ENCODE results near the gene PARD6A.
A peak's percentile ranks its signal among the peaks of the same experiment; 100 is the strongest.

Gene PARD6A

GRCh38 chr16:67672739-67673662 lies 12.2 kb downstream of the PARD6A start:
- TF ChIP-seq CTCF (IDR thresholded peaks at IDR 0.05; ENCODE audit: poor library complexity, severe bottlenecking) = peak; percentile 71
- DNase-seq (ENCODE audit: low spot score) = no peak
- H3K27ac ChIP-seq (ENCODE audit: poor library complexity, severe bottlenecking) = peak overlapping the region; percentile 19

GRCh38 chr16:67673712-67674580 lies 13.2 kb downstream of the PARD6A start:
- peak overlapping the region; percentile 19 for H3K27ac ChIP-seq (ENCODE audit: poor library complexity, severe bottlenecking)
- no peak for TF ChIP-seq CTCF (IDR thresholded peaks at IDR 0.05; ENCODE audit: poor library complexity, severe bottlenecking)
- DNase-seq (ENCODE audit: low spot score) = no peak
- no peaks in the 10 kb centered on the region for H3K27me3 ChIP-seq (ENCODE audit: insufficient read depth, poor library complexity, severe bottlenecking)
- H3K4me3 ChIP-seq (ENCODE audit: severe bottlenecking) = no peak overlapping the region
- no peak for ATAC-seq (ENCODE audit: low read depth)
- no peaks in the 10 kb centered on the region for H3K9me3 ChIP-seq (ENCODE audit: severe bottlenecking)
- no peaks in the 10 kb centered on the region for H3K36me3 ChIP-seq (ENCODE audit: low read depth)
- peaks cover 5% of the 10 kb centered on the region for H3K4me1 ChIP-seq (ENCODE audit: insufficient read depth, poor library complexity, severe bottlenecking)

More at GRCh38 chr16:67672739-67673662, 12.2 kb downstream of the PARD6A start:
- ATAC-seq (ENCODE audit: low read depth) = no peak
- Histone ChIP-seq H3K4me1 (ENCODE audit: insufficient read depth, poor library complexity, severe bottlenecking) (peaks cover 5% of the 10 kb centered on the region), H3K27me3 (ENCODE audit: insufficient read depth, poor library complexity, severe bottlenecking) (no peaks in the 10 kb centered on the region), H3K9me3 (ENCODE audit: severe bottlenecking) (no peaks in the 10 kb centered on the region), H3K4me3 (ENCODE audit: severe bottlenecking) (no peak overlapping the region), H3K36me3 (ENCODE audit: low read depth) (no peaks in the 10 kb centered on the region)

- Histone ChIP-seq H3K27ac (ENCODE audit: poor library complexity, severe bottlenecking) (no peak overlapping the region), H3K27me3 (ENCODE audit: insufficient read depth, poor library complexity, severe bottlenecking) (no peaks in the 10 kb centered on the region), H3K4me1 (ENCODE audit: insufficient read depth, poor library complexity, severe bottlenecking) (peaks cover 5% of the 10 kb centered on the region), H3K9me3 (ENCODE audit: severe bottlenecking) (no peaks in the 10 kb centered on the region), H3K4me3 (ENCODE audit: severe bottlenecking) (no peak overlapping the region), H3K36me3 (ENCODE audit: low read depth) (no peaks in the 10 kb centered on the region; the same call in 1 of the 2 replicates)
- no peak for TF ChIP-seq CTCF (IDR thresholded peaks at IDR 0.05; ENCODE audit: poor library complexity, severe bottlenecking)
- DNase-seq (ENCODE audit: low spot score) (no peak), ATAC-seq (ENCODE audit: low read depth) (no peak)
These were observed 14.3 kb downstream of the PARD6A start for GRCh38 chr16:67674851-67675578.

- Histone ChIP-seq H3K4me1 (ENCODE audit: insufficient read depth, poor library complexity, severe bottlenecking) (peaks cover 5% of the 10 kb centered on the region), H3K27ac (ENCODE audit: poor library complexity, severe bottlenecking) (no peak overlapping the region), H3K9me3 (ENCODE audit: severe bottlenecking) (no peaks in the 10 kb centered on the region), H3K27me3 (ENCODE audit: insufficient read depth, poor library complexity, severe bottlenecking) (no peaks in the 10 kb centered on the region), H3K4me3 (ENCODE audit: severe bottlenecking) (no peak overlapping the region), H3K36me3 (ENCODE audit: low read depth) (no peaks in the 10 kb centered on the region; the same call in 1 of the 2 replicates)
- ATAC-seq (ENCODE audit: low read depth) = no peak
- no peak for TF ChIP-seq CTCF (IDR thresholded peaks at IDR 0.05; ENCODE audit: poor library complexity, severe bottlenecking)
- no peak for DNase-seq (ENCODE audit: low spot score)
These were observed 14.8 kb downstream of the PARD6A start for GRCh38 chr16:67675579-67675935.
